ENCODE results near the gene ANO7.

The ANO7 gene

GRCh38 chr2:241273210-241274020, 84.9 kb downstream of the ANO7 start:
- no peak for DNase-seq (ENCODE audit: low read depth)

- no peak for DNase-seq (ENCODE audit: low read depth)
Measured at GRCh38 chr2:241274127-241274526, 85.7 kb downstream of the ANO7 start.
